ENCODE data around the gene REC114.

- TF ChIP-seq CTCF (IDR thresholded peaks at IDR 0.05) (no peak), ZFX (IDR thresholded peaks at IDR 0.05; ENCODE audit: borderline replicate concordance) (no peak)
These were observed 75.4 kb downstream of the REC114 start for GRCh38 chr15:73518180-73518862.
